Activated CD8-positive, alpha-beta T cell treated with anti-CD3 and anti-CD28 coated beads for 36 hours (primary cell): Measurements from ENCODE around the gene DMPK. TPM values are rescaled to one million over a fixed set of nuclear protein-coding genes. Genes with fewer than 3 reads are reported as not detected.
"Not testable (repeated sequence)": the region's sequence is repeated elsewhere in the genome, so short reads cannot be mapped to it uniquely, and the experiment has no call there.

Experiments used
- ATAC-seq: fragments of 200-7000 bp; cut with Tn5 transposase; one replicate; pipeline ENCODE4 v1.10.0; 2021; ENCODE audit warnings: mild to moderate bottlenecking, moderate library complexity
- CTCF ChIA-PET: fragments of 350-600 bp; sonication (Branson Sonifier 250); formaldehyde crosslinking; loops from one replicate; lab custom pipeline; 2021; ENCODE audit warnings: antibody characterized with exemption; lab: Charles Lee
- POLR2A ChIA-PET: fragments of 350-600 bp; sonication (Branson Sonifier 250); formaldehyde crosslinking; loops from one replicate; lab custom pipeline; 2021; ENCODE audit warnings: antibody characterized with exemption; lab: Charles Lee
- DNase-seq: peaks from one replicate; pipeline ENCODE4 v3.0.0-alpha.2; 2020
- H3K27ac Mint-ChIP-seq: one replicate; pipeline ENCODE4 v1.8.0; 2021; ENCODE audit warnings: mild to moderate bottlenecking, mixed read lengths
- H3K27me3 Mint-ChIP-seq: one replicate; pipeline ENCODE4 v1.8.0; 2021; ENCODE audit warnings: mixed read lengths
- H3K36me3 Mint-ChIP-seq: one replicate; pipeline ENCODE4 v1.8.0; 2021; ENCODE audit warnings: low read depth, mixed read lengths
- H3K4me1 Mint-ChIP-seq: one replicate; pipeline ENCODE4 v1.8.0; 2021; ENCODE audit warnings: low read depth, mixed read lengths
- H3K4me3 Mint-ChIP-seq: one replicate; pipeline ENCODE4 v1.8.0; 2021; ENCODE audit warnings: mild to moderate bottlenecking, moderate library complexity, mixed read lengths
- H3K9me3 Mint-ChIP-seq: one replicate; pipeline ENCODE4 v1.8.0; 2021; ENCODE audit warnings: mixed read lengths
- intact Hi-C: fragments of 100-400 bp; cut with micrococcal nuclease; formaldehyde crosslinking; loops from one replicate; pipeline ENCODE4 v1.10.0; 2022
- total RNA-seq, 2 experiments: library from RNA; stranded (reverse); gene quantifications; one replicate each; pipeline ENCODE4 v1.2.3, GENCODE V29; 2021
- TF ChIP-seq, protein P1 (sequence below): fragments of 200-600 bp; IDR thresholded peaks from one replicate; pipeline ENCODE4 v1.8.0; 2022; ENCODE audit warnings: antibody characterized with exemption, mild to moderate bottlenecking

The DMPK gene
- total RNA-seq, 2 experiments from 2014 or later, result 5.8 to 8.0 TPM

DNA sequence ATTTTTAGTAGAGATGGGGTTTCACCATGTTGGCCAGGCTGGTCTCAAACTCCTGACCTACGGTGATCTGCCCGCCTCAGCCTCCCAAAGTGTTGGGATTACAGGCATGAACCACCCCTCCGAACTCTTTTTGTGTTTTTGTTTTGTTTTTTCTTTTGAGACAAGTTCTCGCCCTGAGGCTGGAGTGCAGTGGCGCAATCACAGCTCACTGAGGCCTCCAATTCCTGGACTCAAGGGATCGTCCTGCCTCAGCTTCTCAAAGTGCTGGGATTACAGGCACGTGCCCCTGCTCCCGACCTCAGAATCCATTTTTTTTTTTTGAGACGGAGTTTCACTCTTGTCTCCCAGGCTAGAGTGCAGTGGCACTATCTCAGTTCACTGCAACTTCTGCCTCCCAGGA is 24.6 kb downstream of the DMPK start:
- Mint-ChIP-seq H3K36me3 (no peaks in the 10 kb centered on the region), H3K27ac (no peak overlapping the region), H3K9me3 (no peaks in the 10 kb centered on the region), H3K4me1 (no peaks in the 10 kb centered on the region), H3K27me3 (no peaks in the 10 kb centered on the region), H3K4me3 (no peak overlapping the region)
- intact Hi-C loops, result no loop called here
- DNase-seq, result no peak
- ChIA-PET CTCF (interaction anchor here (0.6 to 4.9 kb wide), 3 partner anchors 11 to 72 kb away, joined by 3 to 19 read pairs (median 3); partner anchors contain the start of gene SIX5), POLR2A (no interaction called here)
- TF ChIP-seq, protein P1, sequence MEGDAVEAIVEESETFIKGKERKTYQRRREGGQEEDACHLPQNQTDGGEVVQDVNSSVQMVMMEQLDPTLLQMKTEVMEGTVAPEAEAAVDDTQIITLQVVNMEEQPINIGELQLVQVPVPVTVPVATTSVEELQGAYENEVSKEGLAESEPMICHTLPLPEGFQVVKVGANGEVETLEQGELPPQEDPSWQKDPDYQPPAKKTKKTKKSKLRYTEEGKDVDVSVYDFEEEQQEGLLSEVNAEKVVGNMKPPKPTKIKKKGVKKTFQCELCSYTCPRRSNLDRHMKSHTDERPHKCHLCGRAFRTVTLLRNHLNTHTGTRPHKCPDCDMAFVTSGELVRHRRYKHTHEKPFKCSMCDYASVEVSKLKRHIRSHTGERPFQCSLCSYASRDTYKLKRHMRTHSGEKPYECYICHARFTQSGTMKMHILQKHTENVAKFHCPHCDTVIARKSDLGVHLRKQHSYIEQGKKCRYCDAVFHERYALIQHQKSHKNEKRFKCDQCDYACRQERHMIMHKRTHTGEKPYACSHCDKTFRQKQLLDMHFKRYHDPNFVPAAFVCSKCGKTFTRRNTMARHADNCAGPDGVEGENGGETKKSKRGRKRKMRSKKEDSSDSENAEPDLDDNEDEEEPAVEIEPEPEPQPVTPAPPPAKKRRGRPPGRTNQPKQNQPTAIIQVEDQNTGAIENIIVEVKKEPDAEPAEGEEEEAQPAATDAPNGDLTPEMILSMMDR, result no peak
- ATAC-seq, result no peak

DNA sequence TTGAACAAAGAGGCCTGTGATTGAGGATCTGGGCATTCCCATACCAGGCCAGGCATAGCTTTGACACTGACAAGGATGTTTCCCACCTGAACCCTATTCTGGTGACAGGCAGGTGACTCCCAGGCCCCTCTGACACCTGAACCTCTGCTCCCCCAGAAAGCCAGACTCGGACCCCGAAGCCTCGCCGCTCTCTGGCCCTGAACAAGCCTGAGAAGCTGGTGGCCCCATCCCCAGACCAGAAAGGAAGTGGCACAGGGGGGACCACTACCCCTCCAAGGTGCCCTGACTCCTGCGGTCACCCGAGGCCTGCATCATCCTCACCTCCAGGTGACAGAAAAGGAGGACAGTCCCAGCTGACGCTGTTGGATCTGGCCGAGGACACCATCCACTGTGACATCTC is 28.0 kb downstream of the DMPK start:
- H3K4me1 Mint-ChIP-seq, result no peaks in the 10 kb centered on the region

DNA sequence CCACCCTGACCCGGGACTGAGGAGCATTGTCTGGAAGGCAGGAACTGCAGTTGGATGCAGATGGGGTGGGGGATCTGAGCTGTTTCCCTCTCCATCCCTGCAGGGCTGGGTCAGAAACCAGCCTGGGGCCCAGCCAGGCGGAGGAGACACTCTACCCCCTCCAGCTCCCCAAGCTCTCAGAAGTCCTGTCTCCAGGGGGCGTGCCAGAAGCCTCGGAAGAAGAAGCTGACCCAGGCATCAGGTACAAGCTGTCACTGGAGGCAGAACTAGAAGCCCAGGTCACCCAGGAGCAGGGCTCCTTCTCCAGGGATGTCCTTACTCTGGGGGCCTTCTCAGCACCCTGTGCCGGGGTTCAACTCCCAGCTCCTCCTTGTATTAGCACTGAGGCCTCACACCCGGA is 28.7 kb downstream of the DMPK start:
- Mint-ChIP-seq H3K27me3 (no peaks in the 10 kb centered on the region), H3K36me3 (no peaks in the 10 kb centered on the region), H3K4me1 (no peaks in the 10 kb centered on the region), H3K27ac (no peak overlapping the region), H3K9me3 (no peaks in the 10 kb centered on the region), H3K4me3 (no peak overlapping the region)
- no peak for DNase-seq
- TF ChIP-seq, protein P1, result no peak
- intact Hi-C loops, result no loop called here
- no peak for ATAC-seq
- POLR2A ChIA-PET, result interaction anchor here (0.8 to 2.6 kb wide), 2 partner anchors 14 to 22 kb away, joined by 3 to 7 read pairs; no protein-coding TSS in a partner anchor
- CTCF ChIA-PET, result interaction anchor here (2.2 to 2.7 kb wide), 2 partner anchors 16 to 46 kb away, joined by 5 to 9 read pairs; partner anchors contain the start of gene SIX5

More for the DNA sequence above, 28.0 kb downstream of the DMPK start:
- Mint-ChIP-seq H3K27me3 (no peaks in the 10 kb centered on the region), H3K36me3 (no peaks in the 10 kb centered on the region), H3K9me3 (no peaks in the 10 kb centered on the region), H3K27ac (no peak overlapping the region), H3K4me3 (no peak overlapping the region)
- ChIA-PET CTCF (interaction anchor here (2.2 to 2.7 kb wide), 2 partner anchors 15 to 45 kb away, joined by 5 to 9 read pairs; partner anchors contain the start of gene SIX5), POLR2A (interaction anchor here (0.6 to 2.6 kb wide), 3 partner anchors 14 to 117 kb away, joined by 3 to 7 read pairs (median 3); no protein-coding TSS in a partner anchor)
- intact Hi-C loops, result no loop called here
- TF ChIP-seq, protein P1, result no peak
- no peak for ATAC-seq
- no peak for DNase-seq

DNA sequence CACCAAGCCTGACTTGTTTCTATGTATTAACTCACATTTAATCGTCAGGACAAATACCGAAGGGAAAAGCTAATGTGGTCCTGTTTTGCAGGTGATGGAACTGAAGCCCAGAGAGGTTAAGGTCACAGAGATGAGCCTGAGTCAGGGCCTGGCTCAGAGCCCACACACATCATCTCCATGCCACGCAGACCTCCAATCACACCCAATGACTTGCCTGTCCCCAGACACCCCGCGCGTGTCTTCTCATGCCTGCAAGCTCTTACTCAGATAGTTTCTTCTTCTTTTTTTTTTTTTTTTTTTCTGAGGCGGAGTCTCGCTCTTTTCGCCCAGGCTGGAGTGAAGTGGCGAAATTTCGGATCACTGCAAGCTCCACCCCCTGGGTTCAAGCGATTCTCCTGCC is 29.7 kb downstream of the DMPK start:
- no peaks in the 10 kb centered on the region for H3K36me3 Mint-ChIP-seq
- ChIA-PET CTCF (interaction anchor here (2.7 kb wide), 1 partner anchor 17 kb away, joined by 9 read pairs; the partner anchor contains the start of gene SIX5), POLR2A (no interaction called here)
- H3K9me3 Mint-ChIP-seq, result no peaks in the 10 kb centered on the region
- TF ChIP-seq, protein P1, result no peak
- no peak for ATAC-seq
- H3K4me3 Mint-ChIP-seq, result no peak overlapping the region
- DNase-seq, result no peak
- intact Hi-C loops, result no loop called here
- H3K27me3 Mint-ChIP-seq, result no peaks in the 10 kb centered on the region
- H3K4me1 Mint-ChIP-seq, result no peaks in the 10 kb centered on the region
- H3K27ac Mint-ChIP-seq, result no peak overlapping the region

DNA sequence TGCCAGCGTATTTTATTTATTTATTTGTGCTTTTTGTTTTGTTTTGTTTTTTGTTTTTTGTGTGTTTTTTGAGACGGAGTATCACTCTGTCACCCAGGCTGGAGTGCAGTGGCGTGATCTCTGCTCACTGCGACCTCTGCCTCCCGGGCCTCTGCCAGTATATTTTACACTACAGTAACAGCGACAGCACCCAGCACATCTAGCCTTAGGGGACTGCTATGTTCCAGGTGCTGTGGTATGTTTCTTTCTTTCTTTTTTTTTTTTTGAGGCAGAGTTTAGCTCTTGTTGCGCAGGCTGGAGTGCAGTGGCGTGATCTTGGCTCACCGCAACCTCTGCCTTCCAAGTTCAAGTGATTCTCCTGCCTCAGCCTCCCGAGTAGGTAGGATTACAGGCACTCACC is 30.8 kb downstream of the DMPK start:
- H3K36me3 Mint-ChIP-seq, H3K9me3 Mint-ChIP-seq, DNase-seq, H3K27me3 Mint-ChIP-seq, ATAC-seq, intact Hi-C loops, H3K4me1 Mint-ChIP-seq, H3K27ac Mint-ChIP-seq, POLR2A ChIA-PET, H3K4me3 Mint-ChIP-seq: not testable (repeated sequence)
- CTCF ChIA-PET, result interaction anchor here (0.6 kb wide), 1 partner anchor 642 kb away, joined by 3 read pairs; no protein-coding TSS in a partner anchor
